D341Med (cell line): ENCODE measurements around the gene PIK3C2B.
"Not testable (repeated sequence)": the region's sequence is repeated elsewhere in the genome, so short reads cannot be mapped to it uniquely, and the experiment has no call there.

Source experiments
- DNase-seq: peaks from one replicate; pipeline ENCODE4 v3.0.0; 2012; ENCODE audit warnings: low spot score

PIK3C2B gene

GRCh38 chr1:204506201-204506968 lies 11.8 kb upstream of the PIK3C2B start:
- DNase-seq = peak; percentile 54

- DNase-seq = no peak
These were observed 11.1 kb upstream of the PIK3C2B start for GRCh38 chr1:204505674-204506200.

GRCh38 chr1:204503913-204504519 lies 9.4 kb upstream of the PIK3C2B start:
- DNase-seq = no peak

GRCh38 chr1:204503122-204503912 lies 8.7 kb upstream of the PIK3C2B start:
- no peak for DNase-seq

- DNase-seq = no peak
These were observed 7.6 kb upstream of the PIK3C2B start for GRCh38 chr1:204502241-204502640.

GRCh38 chr1:204499511-204500468 lies 5.2 kb upstream of the PIK3C2B start:
- no peak for DNase-seq

GRCh38 chr1:204498981-204499380 lies 4.4 kb upstream of the PIK3C2B start:
- no peak for DNase-seq

GRCh38 chr1:204495777-204496176 lies 1.2 kb upstream of the PIK3C2B start:
- no peak for DNase-seq

- no peak for DNase-seq
These were observed 611 bp upstream of the PIK3C2B start for GRCh38 chr1:204495078-204495753.

- peak; percentile 67 for DNase-seq
These were observed 673 bp downstream of the PIK3C2B start for GRCh38 chr1:204493984-204494280.

- no peak for DNase-seq
These were observed 1.2 kb downstream of the PIK3C2B start for GRCh38 chr1:204493145-204493983.

- no peak for DNase-seq
These were observed 3.0 kb downstream of the PIK3C2B start for GRCh38 chr1:204491655-204492054.

GRCh38 chr1:204487256-204487615 lies 7.4 kb downstream of the PIK3C2B start:
- DNase-seq = no peak

- DNase-seq = not testable (repeated sequence)
These were observed 7.9 kb downstream of the PIK3C2B start for GRCh38 chr1:204486513-204487255.

GRCh38 chr1:204483791-204484190 lies 10.8 kb downstream of the PIK3C2B start:
- no peak for DNase-seq

GRCh38 chr1:204480515-204480914 lies 14.1 kb downstream of the PIK3C2B start:
- no peak for DNase-seq

GRCh38 chr1:204479387-204480136 lies 15.0 kb downstream of the PIK3C2B start:
- DNase-seq = no peak

- no peak for DNase-seq
These were observed 15.7 kb downstream of the PIK3C2B start for GRCh38 chr1:204478921-204479320.
